IPS-18c (cell line): ENCODE data around the gene GNAI2.
"Not testable (repeated sequence)": the region's sequence is repeated elsewhere in the genome, so short reads cannot be mapped to it uniquely, and the experiment has no call there.

Experiments
- H3K4me3 ChIP-seq: 2 replicates; pipeline ENCODE4 v1.7.0; 2013; ENCODE audit warnings: low read depth, mild to moderate bottlenecking, low read length, moderate library complexity; ENCODE audit not compliant: insufficient read depth
- H3K9me3 ChIP-seq: one replicate; pipeline ENCODE4 v1.6.1; 2013; ENCODE audit warnings: mild to moderate bottlenecking, low read length, moderate library complexity; ENCODE audit not compliant: control insufficient read depth, insufficient read depth

GNAI2 gene

GRCh38 chr3:50236484-50237132 lies 604 bp downstream of the GNAI2 start:
- Histone ChIP-seq H3K4me3 (peak overlapping the region; percentile 88), H3K9me3 (no peaks in the 10 kb centered on the region)

- H3K9me3 ChIP-seq, result no peaks in the 10 kb centered on the region
- H3K4me3 ChIP-seq, result peak overlapping the region; percentile 88
Observed at GRCh38 chr3:50237133-50237651, 1.2 kb downstream of the GNAI2 start.

GRCh38 chr3:50237754-50238548 lies 1.9 kb downstream of the GNAI2 start:
- H3K4me3 ChIP-seq, result peak overlapping the region; percentile 88
- no peaks in the 10 kb centered on the region for H3K9me3 ChIP-seq

- peak overlapping the region; percentile 88 for H3K4me3 ChIP-seq
Observed at GRCh38 chr3:50238549-50239026, 2.6 kb downstream of the GNAI2 start.

GRCh38 chr3:50239649-50240048 lies 3.6 kb downstream of the GNAI2 start:
- Histone ChIP-seq H3K4me3 (0 out of 2 replicates have a peak overlapping the region, but pooled peaks have one; percentile 15), H3K9me3 (no peaks in the 10 kb centered on the region)

More at GRCh38 chr3:50238549-50239026, 2.6 kb downstream of the GNAI2 start:
- no peaks in the 10 kb centered on the region for H3K9me3 ChIP-seq

GRCh38 chr3:50241163-50241562 lies 5.2 kb downstream of the GNAI2 start:
- H3K4me3 ChIP-seq, result peak overlapping the region; percentile 38

GRCh38 chr3:50241713-50242380 lies 5.8 kb downstream of the GNAI2 start:
- Histone ChIP-seq H3K4me3 (peak overlapping the region; percentile 38), H3K9me3 (no peaks in the 10 kb centered on the region)

More at GRCh38 chr3:50241163-50241562, 5.2 kb downstream of the GNAI2 start:
- H3K9me3 ChIP-seq, result no peaks in the 10 kb centered on the region

GRCh38 chr3:50242381-50242770 lies 6.4 kb downstream of the GNAI2 start:
- H3K4me3 ChIP-seq, result no peak overlapping the region; the same call in 1 of the 2 replicates
- no peaks in the 10 kb centered on the region for H3K9me3 ChIP-seq

- H3K9me3 ChIP-seq, result no peaks in the 10 kb centered on the region
- no peak overlapping the region; the same call in 1 of the 2 replicates for H3K4me3 ChIP-seq
Observed at GRCh38 chr3:50242851-50243542, 7.0 kb downstream of the GNAI2 start.

- Histone ChIP-seq H3K4me3 (no peak overlapping the region; the same call in 1 of the 2 replicates), H3K9me3 (no peaks in the 10 kb centered on the region)
Observed at GRCh38 chr3:50243543-50243895, 7.5 kb downstream of the GNAI2 start.

- H3K9me3 ChIP-seq, H3K4me3 ChIP-seq: not testable (repeated sequence)
Observed at GRCh38 chr3:50244813-50245212, 8.8 kb downstream of the GNAI2 start.

- no peak overlapping the region; the same call in 1 of the 2 replicates for H3K4me3 ChIP-seq
- H3K9me3 ChIP-seq, result no peaks in the 10 kb centered on the region
Observed at GRCh38 chr3:50245251-50245745, 9.3 kb downstream of the GNAI2 start.

GRCh38 chr3:50245831-50246516 lies 10.0 kb downstream of the GNAI2 start:
- Histone ChIP-seq H3K9me3 (no peaks in the 10 kb centered on the region), H3K4me3 (peak overlapping the region; percentile 38)

- Histone ChIP-seq H3K9me3 (no peaks in the 10 kb centered on the region), H3K4me3 (peak overlapping the region; percentile 15; the same call in 1 of the 2 replicates)
Observed at GRCh38 chr3:50246517-50246954, 10.5 kb downstream of the GNAI2 start.

GRCh38 chr3:50248387-50248786 lies 12.4 kb downstream of the GNAI2 start:
- Histone ChIP-seq H3K9me3 (no peaks in the 10 kb centered on the region), H3K4me3 (no peak overlapping the region)

GRCh38 chr3:50249457-50249856 lies 13.5 kb downstream of the GNAI2 start:
- no peak overlapping the region for H3K4me3 ChIP-seq
- no peaks in the 10 kb centered on the region for H3K9me3 ChIP-seq
